K562 (cell line): ENCODE measurements around the gene FAM219B.

ENCODE experiments used
- ASH1L ChIP-seq: fragments of 450-650 bp; IDR thresholded peaks from 2 replicates; pipeline ENCODE4 v1.6.1; 2018; ENCODE audit warnings: borderline replicate concordance, mild to moderate bottlenecking, low read depth; ENCODE audit not compliant: partially characterized antibody
- ATF3 ChIP-seq, 2 experiments: fragments of 450-650 bp in 1 of 2; sonication (generic) in 1 of 2; formaldehyde crosslinking in 1 of 2; IDR thresholded peaks in 1 of 2; conservative IDR thresholded peaks in 1 of 2; 2 replicates each; pipeline versions ENCODE4 v1.6.1 to v1.8.1; 2016 to 2023; ENCODE audit warnings: mild to moderate bottlenecking in 2 of 2, moderate library complexity in 2 of 2, inconsistent platforms in 1 of 2, missing genetic modification reagents in 1 of 2
- CBX5 ChIP-seq: IDR thresholded peaks from 2 replicates; pipeline ENCODE4 v1.6.1; 2014; ENCODE audit warnings: low read depth, borderline replicate concordance
- E2F6 ChIP-seq, 2 experiments: IDR thresholded peaks; 2 replicates each; pipeline ENCODE4 v1.6.1; 2011; ENCODE audit warnings: borderline replicate concordance in 1 of 2, control low read depth in 1 of 2, low read depth in 1 of 2, low read length in 1 of 2, mild to moderate bottlenecking in 1 of 2, mixed read lengths in 1 of 2, moderate library complexity in 1 of 2; ENCODE audit not compliant: insufficient read depth in 1 of 2, insufficient read length in 1 of 2, poor library complexity in 1 of 2, severe bottlenecking in 1 of 2; ENCODE audit errors: extremely low read depth in 1 of 2
- EGR1 ChIP-seq: fragments of 450-650 bp; conservative IDR thresholded peaks from 2 replicates; pipeline ENCODE4 v1.6.1; 2017; ENCODE audit warnings: mild to moderate bottlenecking
- FOSL1 ChIP-seq: fragments of 200-800 bp; sonication (Bioruptor generic); conservative IDR thresholded peaks from 2 replicates; pipeline ENCODE4 v1.6.1; 2016; ENCODE audit warnings: missing genetic modification characterization, missing compliant biosample characterization
- MAX ChIP-seq: sonication (generic); formaldehyde crosslinking; IDR thresholded peaks from 2 replicates; pipeline ENCODE4 v1.9.0; 2022; ENCODE audit warnings: mild to moderate bottlenecking, missing genetic modification reagents
- PPARD ChIP-seq: fragments of 250-450 bp; sonication (Bioruptor Pico); IDR thresholded peaks from 2 replicates; pipeline ENCODE4 v1.8.0; 2022; ENCODE audit warnings: inconsistent platforms, mild to moderate bottlenecking, moderate library complexity
- SMAD1 ChIP-seq: fragments of 150-350 bp; IDR thresholded peaks from 2 replicates; pipeline ENCODE4 v1.6.1; 2014; ENCODE audit warnings: low read length, low read depth; ENCODE audit not compliant: partially characterized antibody
- TCF7 ChIP-seq: sonication (generic); IDR thresholded peaks from 2 replicates; pipeline ENCODE4 v1.6.1; 2016; ENCODE audit warnings: antibody characterized with exemption, borderline replicate concordance
- ZKSCAN8 ChIP-seq: fragments of 200-800 bp; sonication (Bioruptor generic); IDR thresholded peaks from 2 replicates; pipeline ENCODE4 v1.6.1; 2016; ENCODE audit warnings: missing genetic modification characterization, missing compliant biosample characterization
- ZNF324 ChIP-seq: fragments of 250-450 bp; sonication (Bioruptor Pico); IDR thresholded peaks from 2 replicates; pipeline ENCODE4 v1.4.0; 2020; ENCODE audit warnings: mild to moderate bottlenecking
- ZNF518B ChIP-seq: fragments of 250-450 bp; sonication (Bioruptor Pico); IDR thresholded peaks from 2 replicates; pipeline ENCODE4 v1.5.0; 2021; ENCODE audit warnings: mild to moderate bottlenecking, moderate library complexity
- TF ChIP-seq, protein P1 (sequence below): sonication (generic); formaldehyde crosslinking; IDR thresholded peaks from 2 replicates; pipeline ENCODE4 v1.8.0; 2022; ENCODE audit warnings: mild to moderate bottlenecking, low read depth, missing genetic modification reagents

DNA sequence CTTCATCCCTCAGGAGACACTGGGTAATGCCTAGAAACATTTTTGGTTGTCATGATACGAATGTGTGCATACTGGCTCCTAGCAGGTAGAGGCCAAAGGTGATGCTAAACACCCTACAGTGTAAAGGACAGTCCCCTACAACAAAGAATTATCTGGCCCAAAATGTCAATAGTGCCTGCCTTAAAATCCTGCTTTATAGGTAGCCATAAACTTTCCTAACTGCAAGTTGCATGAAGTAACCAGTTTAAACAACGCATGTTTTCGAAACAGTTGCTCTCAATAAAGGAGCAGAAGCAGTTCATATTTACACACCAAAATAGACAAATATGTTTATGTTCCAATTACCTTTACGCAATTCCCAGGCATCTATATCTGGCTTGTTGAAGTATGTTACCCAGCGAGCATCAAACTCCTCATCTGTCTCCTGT is 22.1 kb upstream of the FAM219B start:
- TF ChIP-seq SMAD1 (no peak), MAX (no peak), ZNF518B (no peak), CBX5 (no peak), PPARD (CRISPR knock-in tag) (no peak), ZKSCAN8 (no peak), EGR1 (no peak), ZNF324 (no peak), ASH1L (no peak), FOSL1 (tag) (no peak), E2F6 (IDR thresholded peaks at IDR 0.05; ENCODE audit: borderline replicate concordance in 1 of 2, extremely low read depth in 1 of 2, insufficient read depth in 1 of 2, insufficient read length in 1 of 2, low read depth in 1 of 2, low read length in 1 of 2, poor library complexity in 1 of 2, severe bottlenecking in 1 of 2) (no peak), ATF3 (IDR thresholded peaks at IDR 0.05) (no peak), ATF3 (CRISPR knock-in tag; conservative IDR thresholded peaks at IDR 0.05) (no peak), TCF7 (no peak)
- TF ChIP-seq, protein P1, sequence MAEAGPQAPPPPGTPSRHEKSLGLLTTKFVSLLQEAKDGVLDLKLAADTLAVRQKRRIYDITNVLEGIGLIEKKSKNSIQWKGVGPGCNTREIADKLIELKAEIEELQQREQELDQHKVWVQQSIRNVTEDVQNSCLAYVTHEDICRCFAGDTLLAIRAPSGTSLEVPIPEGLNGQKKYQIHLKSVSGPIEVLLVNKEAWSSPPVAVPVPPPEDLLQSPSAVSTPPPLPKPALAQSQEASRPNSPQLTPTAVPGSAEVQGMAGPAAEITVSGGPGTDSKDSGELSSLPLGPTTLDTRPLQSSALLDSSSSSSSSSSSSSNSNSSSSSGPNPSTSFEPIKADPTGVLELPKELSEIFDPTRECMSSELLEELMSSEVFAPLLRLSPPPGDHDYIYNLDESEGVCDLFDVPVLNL (CRISPR knock-in tag): no peak
